WTC11 (cell line): Measurements from ENCODE around the gene POLG. TPM values are rescaled to one million over a fixed set of nuclear protein-coding genes. Genes with fewer than 3 reads are reported as not detected.

Experiments
- ATAC-seq: fragments of 200-7000 bp; cut with Tn5 transposase; 2 replicates; pipeline ENCODE4 v1.10.0; 2021; ENCODE audit warnings: mild to moderate bottlenecking, moderate library complexity
- CTCF ChIA-PET: fragments of 300-600 bp; sonication (Branson Sonifier 250); formaldehyde crosslinking; loops from one replicate; lab custom pipeline; 2021; ENCODE audit warnings: antibody characterized with exemption; lab: Charles Lee
- POLR2A ChIA-PET: fragments of 350-600 bp; sonication (Branson Sonifier 250); formaldehyde crosslinking; loops from one replicate; lab custom pipeline; 2021; ENCODE audit warnings: antibody characterized with exemption; lab: Charles Lee
- DNase-seq: peaks from one replicate; pipeline ENCODE4 v3.0.0; 2021; ENCODE audit warnings: low spot score
- H3K27ac Mint-ChIP-seq: 2 replicates; pipeline ENCODE4 v1.8.0; 2021; ENCODE audit warnings: mixed read lengths
- H3K27me3 Mint-ChIP-seq: 2 replicates; pipeline ENCODE4 v1.8.0; 2021; ENCODE audit warnings: low read depth, mild to moderate bottlenecking, moderate library complexity, mixed read lengths
- H3K36me3 Mint-ChIP-seq: 2 replicates; pipeline ENCODE4 v1.8.0; 2021; ENCODE audit warnings: mixed read lengths
- H3K4me1 Mint-ChIP-seq: 2 replicates; pipeline ENCODE4 v1.8.0; 2022; ENCODE audit warnings: mixed read lengths
- H3K4me3 Mint-ChIP-seq: 2 replicates; pipeline ENCODE4 v1.8.0; 2021; ENCODE audit warnings: mild to moderate bottlenecking, moderate library complexity, mixed read lengths
- H3K9me3 Mint-ChIP-seq: 2 replicates; pipeline ENCODE4 v1.8.0; 2021; ENCODE audit warnings: mixed read lengths
- AFF4 ChIP-seq: sonication (generic); formaldehyde crosslinking; IDR thresholded peaks from 2 replicates; pipeline ENCODE4 v1.8.1; 2023; ENCODE audit warnings: mild to moderate bottlenecking, missing genetic modification reagents, borderline replicate concordance
- ARID4B ChIP-seq: sonication (generic); formaldehyde crosslinking; IDR thresholded peaks from 2 replicates; pipeline ENCODE4 v1.8.0; 2023; ENCODE audit warnings: missing genetic modification reagents, mild to moderate bottlenecking, borderline replicate concordance
- EMX1 ChIP-seq: fragments of 250-450 bp; sonication (Bioruptor Pico); IDR thresholded peaks from 2 replicates; pipeline ENCODE4 v1.8.0; 2021; ENCODE audit warnings: mild to moderate bottlenecking
- ETV6 ChIP-seq: sonication (generic); formaldehyde crosslinking; IDR thresholded peaks from 2 replicates; pipeline ENCODE4 v1.8.1; 2022; ENCODE audit warnings: mild to moderate bottlenecking, missing genetic modification reagents
- FOXP1 ChIP-seq: sonication (generic); formaldehyde crosslinking; IDR thresholded peaks from 2 replicates; pipeline ENCODE4 v1.8.0; 2022; ENCODE audit warnings: missing genetic modification reagents, mild to moderate bottlenecking, moderate library complexity, borderline replicate concordance
- FOXP4 ChIP-seq: sonication (generic); formaldehyde crosslinking; IDR thresholded peaks from 2 replicates; pipeline ENCODE4 v1.8.0; 2022; ENCODE audit warnings: mild to moderate bottlenecking, missing genetic modification reagents
- IRF2 ChIP-seq: sonication (generic); formaldehyde crosslinking; IDR thresholded peaks from 2 replicates; pipeline ENCODE4 v1.8.0; 2022; ENCODE audit warnings: low read depth, missing genetic modification reagents, borderline replicate concordance
- KAT7 ChIP-seq: sonication (generic); formaldehyde crosslinking; IDR thresholded peaks from 2 replicates; pipeline ENCODE4 v1.8.1; 2023; ENCODE audit warnings: missing genetic modification reagents, mild to moderate bottlenecking, borderline replicate concordance
- MYBL2 ChIP-seq: sonication (generic); formaldehyde crosslinking; IDR thresholded peaks from 2 replicates; pipeline ENCODE4 v1.8.1; 2023; ENCODE audit warnings: mild to moderate bottlenecking, moderate library complexity, missing genetic modification reagents
- PRDM15 ChIP-seq: sonication (generic); formaldehyde crosslinking; IDR thresholded peaks from 2 replicates; pipeline ENCODE4 v1.8.0; 2022; ENCODE audit warnings: missing genetic modification reagents
- RORB ChIP-seq: fragments of 250-450 bp; sonication (Bioruptor Pico); IDR thresholded peaks from 2 replicates; pipeline ENCODE4 v1.9.0; 2021; ENCODE audit warnings: mild to moderate bottlenecking
- SMAD3 ChIP-seq: sonication (generic); formaldehyde crosslinking; IDR thresholded peaks from 2 replicates; pipeline ENCODE4 v1.8.0; 2022; ENCODE audit warnings: missing genetic modification reagents, mild to moderate bottlenecking, borderline replicate concordance
- SOX15 ChIP-seq: fragments of 250-450 bp; sonication (Bioruptor Pico); IDR thresholded peaks from 2 replicates; pipeline ENCODE4 v1.9.0; 2021; ENCODE audit warnings: mild to moderate bottlenecking
- TEAD1 ChIP-seq: sonication (generic); formaldehyde crosslinking; IDR thresholded peaks from 2 replicates; pipeline ENCODE4 v1.8.0; 2022; ENCODE audit warnings: mild to moderate bottlenecking, missing genetic modification reagents
- ZNF232 ChIP-seq: sonication (generic); formaldehyde crosslinking; IDR thresholded peaks from 2 replicates; pipeline ENCODE4 v1.8.0; 2022; ENCODE audit warnings: mild to moderate bottlenecking, missing genetic modification reagents
- ZNF263 ChIP-seq: sonication (generic); formaldehyde crosslinking; IDR thresholded peaks from 2 replicates; pipeline ENCODE4 v1.8.1; 2022; ENCODE audit warnings: low read depth, mild to moderate bottlenecking, moderate library complexity, missing genetic modification reagents
- ZNF281 ChIP-seq: sonication (generic); formaldehyde crosslinking; IDR thresholded peaks from 2 replicates; pipeline ENCODE4 v1.8.0; 2023; ENCODE audit warnings: mild to moderate bottlenecking, missing genetic modification reagents
- total RNA-seq: library from RNA; stranded (reverse); gene quantifications from 3 replicates; pipeline ENCODE4 v1.2.3, GENCODE V29; 2021

The POLG gene
- total RNA-seq, 1 experiment from 2014 or later, result 76.2 TPM

- TF ChIP-seq ZNF281 (no peak), EMX1 (CRISPR knock-in tag) (no peak), ETV6 (CRISPR knock-in tag) (no peak), FOXP4 (no peak)
Measured at GRCh38 chr15:89308236-89308635, 26.4 kb downstream of the POLG start (continued).

GRCh38 chr15:89307791-89308190 lies 26.8 kb downstream of the POLG start:
- Mint-ChIP-seq H3K27ac (no peak overlapping the region), H3K27me3 (no peaks in the 10 kb centered on the region; the same call in 1 of the 2 replicates), H3K4me1 (no peaks in the 10 kb centered on the region), H3K4me3 (no peak overlapping the region), H3K9me3 (no peaks in the 10 kb centered on the region), H3K36me3 (peaks cover 71% of the 10 kb centered on the region)
- no peak for TF ChIP-seq MYBL2 (CRISPR knock-in tag)
- TF ChIP-seq AFF4 (CRISPR knock-in tag), result no peak
- DNase-seq, result no peak
- ATAC-seq, result no peak
- ChIA-PET CTCF (no interaction called here), POLR2A (no interaction called here)

GRCh38 chr15:89307046-89307587 lies 27.5 kb downstream of the POLG start:
- no peaks in the 10 kb centered on the region for H3K4me1 Mint-ChIP-seq
- ChIA-PET CTCF (interaction anchor here (2.8 kb wide), 1 partner anchor 100 kb away, joined by 7 read pairs; no protein-coding TSS in a partner anchor), POLR2A (no interaction called here)
- ATAC-seq (no peak), DNase-seq (no peak)
- H3K27me3 Mint-ChIP-seq, result no peaks in the 10 kb centered on the region; the same call in 1 of the 2 replicates
- no peak overlapping the region for H3K27ac Mint-ChIP-seq
- no peak overlapping the region for H3K4me3 Mint-ChIP-seq
- H3K9me3 Mint-ChIP-seq, result no peaks in the 10 kb centered on the region
- H3K36me3 Mint-ChIP-seq, result peaks cover 71% of the 10 kb centered on the region
- TF ChIP-seq ARID4B (CRISPR knock-in tag) (no peak), EMX1 (CRISPR knock-in tag) (no peak), PRDM15 (CRISPR knock-in tag) (no peak), KAT7 (CRISPR knock-in tag) (no peak), ZNF232 (CRISPR knock-in tag) (no peak), TEAD1 (CRISPR knock-in tag) (no peak), FOXP1 (CRISPR knock-in tag) (no peak), SOX15 (CRISPR knock-in tag) (no peak), ZNF263 (CRISPR knock-in tag) (no peak), SMAD3 (CRISPR knock-in tag) (no peak), RORB (CRISPR knock-in tag) (no peak), IRF2 (CRISPR knock-in tag) (no peak)
